B cell (primary cell): Measurements from ENCODE around the gene MMP14.

Source experiments
- CTCF ChIP-seq: fragments of 200-600 bp; IDR thresholded peaks from one replicate; pipeline ENCODE4 v1.8.0; 2022; ENCODE audit warnings: antibody characterized with exemption, mild to moderate bottlenecking
- EZH2 ChIP-seq: IDR thresholded peaks from 2 replicates; pipeline ENCODE4 v1.6.1; 2012; ENCODE audit warnings: borderline replicate concordance, low read depth, mild to moderate bottlenecking, moderate library complexity, low read length; ENCODE audit not compliant: insufficient read depth, poor library complexity, severe bottlenecking

GRCh38 chr14:22829661-22830442 lies 6.5 kb upstream of the MMP14 start, which contains the start of gene MRPL52:
- TF ChIP-seq CTCF (no peak), EZH2 (no peak)
